ENCODE data around the gene SYTL3. TPM values are rescaled to one million over a fixed set of nuclear protein-coding genes. Genes with fewer than 3 reads are reported as not detected.

The SYTL3 gene
- total and polyA plus RNA-seq, 2 of the 8 experiments (the other 6 are each of a cell fraction or from before 2014, with no cell fraction given) = 0.27 to 0.99 TPM

GRCh38 chr6:158609455-158610155 lies 40.2 kb upstream of the SYTL3 start:
- POLR2A ChIA-PET (ENCODE audit: partially characterized antibody) = interaction anchor here (1.0 to 1.2 kb wide), 2 partner anchors 13 to 72 kb away, joined by 4 to 5 read pairs; no protein-coding TSS in a partner anchor
- Histone ChIP-seq H3K23me2 (ENCODE audit: low read depth, low read length) (no peaks in the 10 kb centered on the region), H3K36me3 (ENCODE audit: control insufficient read depth in 2 of 4, insufficient read depth in 4 of 4, low read length in 3 of 4) (peaks cover 17 to 45% (median 32%) of the 10 kb centered on the region in 4 experiments), H2AK5ac (ENCODE audit: low read depth, low read length) (no peak overlapping the region), H3K56ac (replicated peaks; ENCODE audit: insufficient read length, low read depth, low read length) (no peak overlapping the region), H3K4me2 (ENCODE audit: insufficient read depth in 1 of 2, low read depth in 2 of 2, low read length in 2 of 2) (no peak overlapping the region), H4K5ac (ENCODE audit: insufficient read length, low read depth, low read length) (no peak overlapping the region), H2BK12ac (ENCODE audit: low read depth, low read length) (no peak overlapping the region), H2BK20ac (ENCODE audit: low read length) (no peak overlapping the region), H4K91ac (replicated peaks; ENCODE audit: insufficient read length, low read length) (no peak overlapping the region), H3K4me1 (replicated peaks in 1 of 4; ENCODE audit: control insufficient read depth in 3 of 4, insufficient read depth in 4 of 4, low read length in 3 of 4) (peaks cover 7 to 15% (median 10%) of the 10 kb centered on the region in 4 experiments; a peak in 5 of 7 replicates), H2BK120ac (replicated peaks; ENCODE audit: low read depth, low read length) (no peak overlapping the region), H3K4ac (replicated peaks; ENCODE audit: insufficient read length, low read depth, low read length) (no peak overlapping the region), H3K79me1 (ENCODE audit: low read depth, low read length) (no peaks in the 10 kb centered on the region; the same call in 1 of the 2 replicates), H4K8ac (ENCODE audit: extremely low read depth, insufficient read depth, low read length) (no peak overlapping the region), H3K27me3 (replicated peaks in 1 of 4; ENCODE audit: control insufficient read depth in 3 of 4, extremely low read depth in 1 of 4, insufficient read depth in 3 of 4, low read length in 3 of 4) (no peaks in the 10 kb centered on the region), H3K9me3 (ENCODE audit: insufficient read depth in 2 of 2, low read depth in 1 of 2, low read length in 1 of 2) (no peaks in the 10 kb centered on the region), H3K79me2 (ENCODE audit: control insufficient read depth in 1 of 2, insufficient read depth in 2 of 2, low read length in 2 of 2) (peaks cover 0 to 6% of the 10 kb centered on the region in 2 experiments; a peak in 1 of 4 replicates), H4K20me1 (replicated peaks in 1 of 2; ENCODE audit: control insufficient read depth in 1 of 2, insufficient read depth in 2 of 2, low read length in 2 of 2) (peaks cover 0 to 2% of the 10 kb centered on the region in 2 experiments), H3K9ac (replicated peaks in 1 of 4; ENCODE audit: extremely low read depth in 1 of 4, low read depth in 3 of 4, low read length in 3 of 4) (no peak overlapping the region), H2AFZ (ENCODE audit: low read length) (no peak overlapping the region), H3K27ac (ENCODE audit: low read depth, low read length) (0 out of 2 replicates have a peak overlapping the region, but pooled peaks have one; percentile 36), H3K23ac (ENCODE audit: insufficient read length) (no peak overlapping the region), H2BK5ac (ENCODE audit: low read depth, low read length) (no peak overlapping the region), H2BK15ac (ENCODE audit: low read length) (no peak overlapping the region), H3K18ac (ENCODE audit: extremely low read depth, low read length) (no peak overlapping the region), H3K14ac (ENCODE audit: insufficient read length) (no peak overlapping the region), H3K4me3 (ENCODE audit: extremely low read depth in 1 of 4, insufficient read depth in 2 of 4, low read depth in 3 of 4, low read length in 4 of 4) (no peak overlapping the region)
- FAIRE-seq = no peak
- no peak for DNase-seq (ENCODE audit: low read depth in 1 of 2, low spot score in 2 of 2)
- WGBS, 2 experiments (ENCODE audit: extremely low coverage in 1 of 2, insufficient coverage in 1 of 2, insufficient read length in 1 of 2, insufficient replicate concordance in 2 of 2, low coverage in 1 of 2, low lambda C conversion rate in 2 of 2, missing lambda C conversion rate in 1 of 2) = 85% methylated on average over 13 of the region's 13 CpGs; no CpG with 5 or more reads in 1 of the 2 experiments
- TF ChIP-seq KDM4A (IDR thresholded peaks at IDR 0.05; ENCODE audit: low read depth, low read length, severe bottlenecking) (no peak), ASH2L (IDR thresholded peaks at IDR 0.05; ENCODE audit: low read length) (no peak), EP300 (IDR thresholded peaks at IDR 0.05; ENCODE audit: borderline replicate concordance in 1 of 2, low read depth in 2 of 2, low read length in 2 of 2) (no peak), SP4 (IDR thresholded peaks at IDR 0.05; ENCODE audit: low read length) (no peak)
- TF ChIP-seq, protein P1, sequence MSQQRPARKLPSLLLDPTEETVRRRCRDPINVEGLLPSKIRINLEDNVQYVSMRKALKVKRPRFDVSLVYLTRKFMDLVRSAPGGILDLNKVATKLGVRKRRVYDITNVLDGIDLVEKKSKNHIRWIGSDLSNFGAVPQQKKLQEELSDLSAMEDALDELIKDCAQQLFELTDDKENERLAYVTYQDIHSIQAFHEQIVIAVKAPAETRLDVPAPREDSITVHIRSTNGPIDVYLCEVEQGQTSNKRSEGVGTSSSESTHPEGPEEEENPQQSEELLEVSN (IDR thresholded peaks at IDR 0.05) = no peak
- CTCF ChIA-PET (ENCODE audit: partially characterized antibody) = interaction anchor here (1.0 to 2.8 kb wide), 3 partner anchors 10 to 82 kb away, joined by 3 to 11 read pairs (median 3); no protein-coding TSS in a partner anchor
